Muscle of back (tissue), 11 donors: ENCODE results near the gene CEP164. TPM values are rescaled to one million over a fixed set of nuclear protein-coding genes. Genes with fewer than 3 reads are reported as not detected.
"Not testable (repeated sequence)": the region's sequence is repeated elsewhere in the genome, so short reads cannot be mapped to it uniquely, and the experiment has no call there.

Experiments used
- DNase-seq, 3 donors: peaks; one replicate each; pipeline versions ENCODE4 v3.0.0 to v3.0.0-alpha.2; 2013
- polyA plus RNA-seq, 10 donors: library from polyadenylated mRNA; unstranded; fragments of 120-200 nt; gene quantifications; one replicate each; pipeline ENCODE4 v1.2.1, GENCODE V29; 2013; ENCODE audit not compliant: insufficient read length in 10 of 10

Gene CEP164
- polyA plus RNA-seq, 10 donors, result 9.5 to 18.6 (median 13.3) TPM

DNA sequence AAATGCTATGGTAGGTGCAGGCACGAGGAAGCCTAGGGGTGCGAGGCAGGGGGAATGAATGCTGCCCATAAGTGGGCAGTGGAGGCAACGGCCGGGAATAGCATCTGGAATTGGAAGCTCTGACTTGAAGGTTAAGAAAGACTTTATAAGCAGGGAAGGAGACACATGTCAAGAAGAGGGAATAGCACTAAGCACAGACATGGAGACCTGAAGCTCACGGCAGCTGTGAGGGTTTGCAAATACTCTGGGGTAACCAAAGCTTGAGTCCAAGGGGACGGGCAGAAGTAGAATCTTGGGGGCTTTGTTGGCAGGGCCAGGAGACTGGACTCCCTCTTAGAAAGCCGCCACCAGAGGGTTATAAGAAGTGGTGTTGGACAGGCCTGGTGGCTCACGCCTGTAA lies 112.6 kb downstream of the CEP164 start:
- no peak for DNase-seq

DNA sequence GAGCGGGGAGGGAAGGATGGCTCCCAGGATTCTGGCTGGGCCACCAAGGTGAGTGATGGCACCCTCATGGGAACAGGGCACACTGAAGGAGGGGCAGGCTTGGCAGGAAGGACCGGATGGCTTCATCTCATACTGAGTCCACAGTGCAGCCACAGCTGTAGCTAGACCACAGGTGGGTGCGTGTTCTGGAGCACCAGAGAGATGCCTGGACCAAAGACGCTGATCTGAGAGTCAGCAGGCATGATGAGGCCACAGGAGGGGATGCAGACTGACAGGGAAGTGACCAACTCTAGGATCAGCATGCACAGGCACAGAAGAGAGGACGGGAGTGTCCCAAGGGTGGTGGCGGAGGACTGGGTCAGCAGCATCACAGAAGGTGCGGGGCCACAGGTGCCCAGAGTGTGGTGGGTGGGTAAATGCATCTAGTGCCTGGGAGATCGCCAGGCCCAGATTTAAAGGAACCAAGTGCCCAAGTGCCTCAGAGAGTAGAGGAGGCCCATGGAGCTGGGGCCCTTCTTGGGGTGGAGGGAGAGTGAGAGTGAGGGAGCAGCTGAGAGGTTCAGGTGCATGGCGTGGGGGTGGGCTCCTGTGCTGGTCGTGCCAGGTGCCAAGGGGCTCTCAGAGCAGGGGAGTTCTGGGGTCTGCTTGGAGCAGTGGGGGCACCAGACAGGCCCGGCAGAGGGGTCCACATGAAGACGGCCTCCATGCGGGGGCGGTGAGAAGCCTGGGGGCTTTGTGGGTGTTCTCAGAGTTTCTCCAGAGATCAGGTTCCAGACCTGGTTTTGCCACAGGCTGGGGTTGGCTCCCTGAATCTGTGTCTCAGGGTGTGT lies 113.7 kb downstream of the CEP164 start:
- DNase-seq, result no peak

DNA sequence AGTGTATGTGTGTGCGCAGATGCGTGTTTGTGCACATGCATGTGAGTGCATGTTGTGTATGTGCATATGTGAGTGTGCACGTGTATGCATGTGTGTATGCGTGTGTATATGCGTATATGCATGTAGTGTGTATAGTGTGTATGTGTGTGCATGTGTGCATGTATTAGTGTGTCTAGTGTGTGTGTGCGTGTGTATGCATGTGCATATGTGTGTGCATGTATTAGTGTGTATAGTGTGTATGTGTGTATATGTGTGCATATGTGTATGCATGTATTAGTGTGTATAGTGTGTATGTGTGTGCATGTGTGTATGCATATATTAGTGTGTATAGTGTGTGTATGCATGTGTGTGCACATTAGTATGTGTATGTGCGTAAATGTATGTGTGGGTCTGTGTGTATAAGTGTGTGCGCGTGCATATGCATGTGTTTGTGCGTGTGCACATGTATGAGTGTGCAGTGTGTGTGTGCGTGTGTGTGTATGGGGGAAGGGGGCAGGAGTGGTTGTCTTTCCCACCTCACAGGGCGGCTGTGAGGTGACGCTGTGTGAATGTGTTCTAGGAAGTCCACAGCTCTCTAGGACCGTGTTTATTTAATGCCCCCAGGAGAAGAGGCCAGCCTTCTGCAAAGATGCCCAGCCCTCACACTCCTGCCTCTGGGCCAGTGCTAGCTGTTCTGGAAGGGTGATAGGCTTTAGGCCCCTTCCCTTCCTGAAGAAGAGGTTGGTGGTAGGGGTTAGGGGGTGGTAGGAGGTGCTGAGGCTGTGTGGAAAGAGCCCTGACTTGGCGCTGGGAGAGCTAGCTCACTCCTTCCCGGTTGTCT lies 114.6 kb downstream of the CEP164 start:
- no peak for DNase-seq

DNA sequence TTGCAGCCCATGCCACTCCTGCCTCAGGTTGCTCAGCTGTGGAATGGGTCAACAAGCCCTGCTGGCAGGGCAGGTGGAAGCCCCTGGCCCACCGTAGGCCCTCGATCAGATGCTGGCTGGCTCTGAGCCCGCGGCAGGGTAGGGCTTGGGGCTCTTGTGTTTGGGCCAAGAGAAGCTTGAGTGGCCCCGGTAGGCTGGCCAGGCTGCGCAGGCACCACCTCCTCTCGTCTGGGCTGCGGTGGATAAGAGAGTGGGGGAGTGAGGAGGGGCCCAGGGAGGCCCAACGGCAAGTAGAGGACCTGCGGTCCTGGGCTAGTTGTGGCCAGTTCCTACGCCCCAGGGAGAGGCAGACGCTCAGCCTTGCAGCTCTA lies 115.2 kb downstream of the CEP164 start:
- no peak for DNase-seq

DNA sequence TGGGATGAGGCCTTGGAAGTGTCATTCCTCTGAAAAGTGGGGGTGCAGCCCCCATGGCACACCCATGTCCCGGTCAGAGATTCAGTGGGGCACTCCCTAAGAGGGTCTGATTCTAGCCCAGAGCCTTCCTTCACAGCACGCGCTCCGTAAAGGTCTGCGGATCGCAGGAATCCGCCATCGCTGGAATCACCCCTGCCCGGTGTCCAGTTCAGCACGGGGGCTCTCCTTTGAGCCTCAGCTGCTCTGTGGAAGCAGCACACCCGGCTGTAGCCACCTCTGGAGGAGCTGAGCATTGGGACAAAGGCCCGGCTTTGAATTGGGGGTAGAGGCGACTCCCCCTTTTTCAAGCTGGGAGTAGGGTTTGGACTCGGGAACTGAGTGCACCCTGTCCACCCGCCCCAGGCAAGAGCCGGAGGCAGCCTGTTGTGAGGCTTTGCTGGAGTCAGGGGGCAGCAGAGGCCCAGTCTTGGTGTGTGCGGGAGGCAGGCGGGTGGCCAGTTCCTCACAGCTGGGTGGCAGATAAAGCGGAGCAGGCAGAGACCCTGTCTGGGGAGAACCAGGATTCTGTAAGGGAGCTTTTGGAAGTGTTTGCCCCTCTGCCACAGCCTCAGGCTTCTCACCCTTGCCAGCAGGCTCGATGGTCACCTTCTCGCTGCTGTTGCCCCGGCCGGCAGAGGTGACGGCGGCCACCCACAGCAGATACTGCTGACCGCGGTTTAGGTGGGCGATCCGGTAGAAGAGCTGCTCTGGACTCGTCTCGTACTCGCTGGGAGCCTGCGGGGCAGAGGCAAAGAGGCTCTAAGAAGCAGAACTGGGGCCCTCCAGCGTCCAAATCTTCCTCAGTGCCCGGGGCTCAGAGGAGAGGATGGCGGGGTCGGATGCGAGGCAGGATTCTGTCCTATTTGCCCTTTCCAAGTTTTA lies 115.9 kb downstream of the CEP164 start:
- DNase-seq, result peak; percentile 41 to 83 (median 61)

DNA sequence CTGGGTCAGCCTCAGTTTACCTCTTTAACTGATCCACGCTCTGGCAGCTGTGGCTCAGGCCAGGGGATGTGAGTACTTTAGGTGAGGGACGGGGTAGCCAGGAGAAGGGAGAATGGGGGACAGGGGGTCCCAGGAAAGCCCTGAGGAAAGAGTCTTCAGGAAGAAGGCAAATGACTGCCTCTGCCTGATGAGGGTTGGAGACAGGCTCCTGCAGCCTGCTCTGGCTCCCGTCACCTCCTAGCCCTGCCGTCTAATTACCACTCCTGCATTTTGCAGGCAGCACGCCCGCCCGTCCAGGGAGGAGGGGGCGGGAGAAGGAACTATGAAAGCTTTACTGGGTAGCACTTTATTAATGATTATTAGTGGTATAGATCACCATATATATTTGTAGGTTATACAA lies 116.6 kb downstream of the CEP164 start:
- DNase-seq, result peak in 1 of 3 donors; percentile 12

DNA sequence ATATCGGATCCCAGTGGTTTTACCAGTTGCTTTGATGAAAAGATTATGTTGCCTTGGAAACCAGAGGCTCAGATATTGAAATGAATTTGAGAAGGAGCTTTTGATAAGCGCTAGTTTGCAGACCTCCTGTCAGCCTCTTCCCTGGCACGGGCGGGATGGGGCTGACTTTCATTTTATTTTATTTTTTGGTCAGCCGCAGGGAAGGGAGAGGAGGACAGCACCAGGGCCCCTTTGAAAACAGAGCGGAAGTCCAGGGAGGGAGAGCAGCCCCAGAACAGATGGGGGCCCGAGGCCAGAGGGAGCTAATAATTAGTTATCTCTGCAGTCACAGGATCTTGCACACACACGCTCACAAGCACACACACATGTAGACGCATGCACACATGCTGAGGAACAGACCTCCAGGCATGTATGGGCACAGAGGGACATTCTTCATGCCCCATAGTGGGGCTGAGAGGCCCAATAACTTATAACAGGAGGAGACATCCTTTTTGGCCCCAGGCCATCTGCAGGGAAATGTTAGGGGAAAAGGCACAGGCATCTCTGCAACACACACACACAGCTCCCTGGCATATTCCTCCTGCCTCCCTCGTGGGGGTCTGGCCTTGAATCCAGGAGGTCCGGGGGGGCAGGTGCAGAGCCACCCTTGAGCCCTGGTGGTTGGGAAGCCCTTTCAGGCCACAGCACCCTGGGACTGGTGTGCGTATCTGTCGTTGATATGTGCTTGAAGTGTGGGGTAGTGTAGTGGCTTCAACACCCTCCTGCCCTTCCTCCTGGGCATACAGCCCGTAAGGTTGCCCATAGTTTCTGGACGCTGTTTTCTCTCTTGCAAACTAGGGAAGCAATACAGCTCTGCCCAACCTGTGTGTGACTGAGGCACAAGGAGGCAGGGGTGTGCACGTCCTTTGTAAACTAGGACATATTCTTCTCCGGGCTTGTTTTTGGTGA lies 117.3 kb downstream of the CEP164 start:
- DNase-seq, result peak in 1 of 3 donors; percentile 22

DNA sequence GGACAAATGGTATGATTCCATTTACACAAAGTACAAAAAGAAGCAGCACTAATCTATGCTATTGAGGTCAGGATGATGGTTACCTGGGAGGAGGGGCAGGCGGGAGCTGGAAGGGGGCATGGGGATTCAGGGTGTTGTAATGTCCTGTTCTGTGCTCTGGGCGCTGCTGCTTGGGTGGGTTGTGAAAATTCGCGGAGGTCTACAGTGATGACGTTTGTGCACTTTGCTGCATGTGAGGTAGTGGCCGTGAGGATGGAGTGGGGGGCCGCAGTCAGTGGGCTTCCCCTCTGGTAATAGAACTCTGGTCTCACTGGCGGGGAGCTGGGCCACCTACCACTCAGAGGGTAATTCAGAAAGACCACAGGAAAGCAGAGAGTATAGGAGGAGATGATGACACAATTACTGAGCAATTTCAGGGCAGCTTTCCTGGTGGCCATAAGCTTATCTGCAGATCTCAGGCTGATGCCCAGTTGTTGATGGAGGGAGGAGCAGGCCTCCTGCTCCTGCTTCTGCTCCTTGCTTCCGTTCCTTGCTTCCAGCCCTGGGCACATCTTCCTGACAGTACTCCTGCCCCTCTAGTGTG lies 121.5 kb downstream of the CEP164 start:
- no peak for DNase-seq

DNA sequence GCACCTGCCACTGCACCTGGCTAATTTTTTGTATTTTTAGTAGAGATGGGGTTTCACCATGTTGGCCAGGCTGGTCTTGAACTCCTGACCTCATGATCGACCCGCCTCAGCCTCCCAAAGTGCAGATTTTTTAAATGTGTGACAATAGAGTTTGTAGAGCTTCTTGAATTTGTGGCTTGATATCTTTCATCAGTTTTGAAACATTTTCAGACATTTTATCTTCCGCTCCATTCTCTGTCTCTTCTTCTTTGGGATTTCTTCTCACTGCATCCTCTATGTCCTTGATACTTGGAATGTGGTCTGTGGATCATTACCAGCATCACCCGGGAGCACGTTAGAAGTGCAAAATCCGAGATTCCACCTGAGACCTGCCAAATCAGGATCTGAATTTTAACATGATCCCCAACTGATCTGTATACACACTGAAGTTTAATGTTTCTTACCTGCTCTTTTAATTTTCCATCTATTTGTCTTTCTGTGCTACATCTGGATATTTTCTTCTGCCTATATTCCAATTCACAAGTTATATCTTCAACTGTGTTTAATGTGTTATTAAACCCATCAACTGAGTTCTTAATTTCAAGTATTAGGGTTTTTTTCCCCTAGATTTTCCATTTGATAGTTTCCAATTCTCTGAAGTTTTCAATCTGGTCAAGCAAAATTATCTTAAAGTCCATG lies 126.4 kb downstream of the CEP164 start:
- DNase-seq, result no peak

DNA sequence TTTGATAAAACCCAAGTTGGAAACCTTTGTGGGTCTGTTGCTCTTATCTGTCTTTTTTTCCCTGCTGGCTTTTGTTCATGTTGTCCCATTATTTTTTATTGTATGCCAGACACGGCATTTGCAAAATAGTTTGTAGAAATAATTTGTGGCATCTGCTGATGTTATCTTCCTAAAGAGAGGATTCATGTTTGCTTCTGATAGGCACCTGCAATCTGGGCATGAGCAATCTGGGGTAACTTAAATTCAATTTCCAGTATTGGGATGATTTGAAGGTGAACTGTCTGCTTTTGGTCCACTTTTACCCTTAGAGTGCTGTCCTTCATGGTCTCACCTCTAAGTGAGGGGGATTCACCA lies 126.9 kb downstream of the CEP164 start:
- no peak for DNase-seq

DNA sequence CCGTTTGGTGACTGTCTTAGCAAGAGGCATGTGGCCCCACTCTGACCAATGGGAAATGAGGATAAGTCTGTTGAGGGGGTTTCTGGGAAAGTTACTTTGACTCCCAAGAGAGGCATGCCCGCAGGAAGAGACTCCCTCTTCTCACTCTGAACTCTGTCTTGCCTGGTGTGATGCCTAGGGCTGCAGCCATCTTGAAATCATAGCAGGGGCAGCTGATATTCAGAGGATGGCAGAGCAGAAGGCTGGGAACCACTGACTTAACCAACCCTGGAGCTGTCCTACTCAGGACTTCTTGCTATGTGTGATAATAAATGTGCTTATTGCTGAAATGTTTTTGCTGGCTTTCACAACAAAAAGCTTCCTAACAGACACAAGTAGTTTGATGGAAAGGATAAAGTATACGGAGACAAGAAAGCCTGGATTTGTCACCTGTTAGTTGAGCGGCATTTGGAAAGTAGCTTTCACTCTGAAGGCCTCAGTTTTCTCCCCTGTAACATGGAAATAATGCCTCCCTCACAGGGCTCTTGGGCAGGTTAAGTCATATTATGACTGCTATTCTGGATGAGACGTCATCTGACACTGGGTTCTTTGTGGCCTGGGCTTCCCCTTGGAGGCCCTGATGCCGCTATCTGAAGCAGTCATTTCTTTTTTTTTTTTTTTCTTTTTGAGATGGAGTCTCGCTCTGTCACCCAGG lies 128.5 kb downstream of the CEP164 start:
- DNase-seq, result no peak

DNA sequence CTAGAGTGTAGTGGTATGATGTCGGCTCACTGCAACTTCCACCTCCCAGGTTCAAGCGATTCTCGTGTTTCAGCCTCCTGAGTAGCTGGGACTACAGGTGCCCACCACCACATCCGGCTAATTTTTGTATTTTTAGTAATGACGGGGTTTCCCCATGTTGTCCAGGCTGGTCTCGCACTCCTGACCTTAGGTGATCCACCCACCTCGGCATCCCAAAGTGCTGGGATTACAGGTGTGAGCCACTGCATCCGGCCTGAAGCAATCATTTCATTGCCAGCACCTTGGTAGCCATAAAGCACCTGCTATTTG lies 129.0 kb downstream of the CEP164 start:
- DNase-seq, result not testable (repeated sequence)

DNA sequence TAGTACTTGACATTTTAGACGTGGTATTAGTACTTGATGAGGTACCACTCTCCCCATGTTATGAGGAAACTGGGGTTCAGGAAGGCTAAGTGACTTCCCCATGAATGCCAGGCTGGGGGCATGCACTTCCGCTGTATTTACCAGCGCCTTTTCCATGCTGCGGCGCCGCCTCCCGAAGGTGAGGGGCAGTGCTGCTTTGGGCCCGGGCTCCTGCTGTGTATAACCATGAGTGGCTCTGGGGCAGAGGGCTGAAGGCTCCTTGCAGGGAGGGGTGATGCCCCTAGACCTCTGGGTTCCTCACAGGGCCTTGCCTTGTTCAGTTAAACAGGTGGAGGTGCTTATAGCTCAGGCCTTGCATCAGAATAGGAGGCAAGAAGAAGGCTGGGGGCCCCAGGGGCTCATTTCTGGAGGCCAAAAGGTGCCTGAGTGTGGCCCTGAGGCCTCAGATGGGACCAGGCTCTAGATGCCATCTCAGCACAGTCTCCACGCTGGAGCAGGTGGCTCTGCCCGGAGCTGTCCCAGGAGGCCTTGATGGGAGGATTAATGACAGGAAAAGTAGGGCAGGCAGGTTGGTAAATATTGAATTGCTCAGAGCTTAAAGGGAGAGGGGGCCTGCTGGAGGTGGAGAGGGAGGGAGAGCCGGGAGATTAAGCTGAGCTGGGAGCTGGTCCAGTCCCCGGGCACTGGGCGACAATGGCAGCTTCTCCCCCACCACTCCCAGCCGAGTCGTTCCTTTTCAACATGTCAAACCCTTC lies 129.6 kb downstream of the CEP164 start:
- DNase-seq, result no peak

DNA sequence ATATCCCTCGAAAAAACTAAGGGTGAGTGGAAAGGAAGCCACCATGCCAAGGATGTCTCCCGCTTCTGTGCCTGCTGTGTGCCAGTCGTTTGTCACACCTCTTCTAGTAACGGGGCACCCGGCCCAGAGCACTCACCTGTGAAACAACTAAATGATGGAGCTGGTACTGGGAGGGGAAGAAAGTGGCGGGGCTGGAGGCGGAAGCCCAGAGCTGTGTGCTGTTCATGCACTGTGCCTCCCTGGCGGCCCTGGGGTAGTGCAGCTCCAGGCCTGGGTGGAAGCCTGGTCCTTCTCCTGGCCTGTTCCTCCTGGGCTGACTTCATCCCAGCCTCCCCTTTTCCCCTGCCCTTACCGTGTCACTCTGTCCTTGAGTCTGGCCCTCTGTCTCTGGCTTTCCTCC lies 130.2 kb downstream of the CEP164 start:
- DNase-seq, result no peak

DNA sequence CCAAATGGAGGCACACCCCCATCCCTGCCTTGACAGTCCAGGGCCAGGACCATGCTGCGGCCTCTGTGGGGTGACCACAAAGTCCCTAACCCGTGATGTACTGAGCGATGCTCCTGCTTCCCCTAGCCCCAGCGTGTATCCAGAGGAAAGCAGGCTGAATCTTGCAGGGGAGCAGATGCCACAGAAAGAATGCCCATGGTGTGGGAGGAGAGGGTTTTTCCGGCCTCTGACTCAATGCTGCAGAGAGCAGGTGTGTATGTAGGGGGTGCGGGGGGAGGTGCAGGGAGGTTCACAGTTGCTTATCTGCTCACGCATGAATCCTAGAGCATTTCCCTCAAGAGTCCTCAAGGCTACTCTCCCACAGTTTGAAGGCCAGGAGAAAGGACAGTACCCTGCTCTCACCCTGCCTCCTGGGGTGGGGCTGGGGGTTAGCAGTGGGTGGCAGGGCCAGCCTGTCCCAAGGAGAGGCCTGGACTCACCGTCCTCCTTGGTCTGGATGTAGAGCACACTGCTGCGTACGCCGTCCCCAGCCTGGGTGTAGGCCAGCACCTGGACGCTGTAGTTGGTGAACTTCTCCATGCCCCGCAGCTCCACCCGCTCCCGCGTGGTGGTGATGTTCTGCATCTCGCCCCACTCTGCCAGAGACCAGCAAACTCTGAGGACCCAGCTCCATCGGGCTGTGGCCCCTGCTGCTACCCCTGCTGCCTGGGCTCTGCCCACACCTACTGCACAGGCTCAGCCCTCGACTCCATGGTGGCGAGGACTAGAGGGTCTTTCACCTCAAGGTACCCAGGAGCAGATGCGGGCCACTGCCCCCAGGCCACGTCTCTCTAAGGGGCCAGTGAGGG lies 130.8 kb downstream of the CEP164 start:
- DNase-seq, result no peak

DNA sequence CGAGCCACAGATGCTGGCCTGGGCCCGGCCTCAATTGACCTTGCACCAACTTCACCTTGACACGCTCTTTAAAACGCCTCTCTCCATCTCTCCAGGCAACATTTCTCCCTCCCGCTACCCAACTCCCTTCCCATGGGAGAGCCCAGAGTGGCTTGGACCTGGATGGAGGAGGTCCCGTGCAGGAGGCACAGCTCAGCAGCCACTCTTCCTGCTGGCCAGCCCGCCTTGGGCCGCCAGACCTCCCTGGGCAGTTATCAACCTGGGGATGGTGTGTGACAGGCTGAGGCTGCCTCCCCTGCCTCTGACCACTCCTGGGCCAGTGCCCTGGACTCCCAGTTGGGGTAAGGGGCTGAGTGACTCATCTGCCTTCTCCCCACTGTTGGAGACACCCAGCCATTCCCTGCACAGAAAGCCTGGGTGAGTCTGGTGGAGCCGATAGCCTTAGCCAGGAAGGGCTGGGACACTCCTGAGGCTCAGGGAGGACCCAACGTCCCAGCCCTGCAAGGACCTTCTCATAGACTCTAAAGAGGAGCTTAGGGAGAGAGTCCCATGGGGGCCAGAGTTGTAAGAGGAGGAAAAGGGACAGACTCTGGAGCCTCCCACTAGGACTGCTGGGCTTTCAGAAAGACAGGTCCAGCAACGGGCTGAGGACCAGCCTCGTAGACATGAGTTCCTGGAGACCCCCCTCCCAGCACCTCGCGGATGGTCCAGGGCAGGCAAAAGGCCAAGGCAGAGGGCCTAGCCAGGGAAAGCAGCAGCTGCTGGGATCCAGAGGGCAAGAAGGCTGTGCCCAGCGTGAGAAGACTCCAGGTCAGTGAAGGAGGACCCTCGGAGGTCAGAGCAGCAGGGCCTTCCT lies 131.7 kb downstream of the CEP164 start:
- DNase-seq, result no peak

DNA sequence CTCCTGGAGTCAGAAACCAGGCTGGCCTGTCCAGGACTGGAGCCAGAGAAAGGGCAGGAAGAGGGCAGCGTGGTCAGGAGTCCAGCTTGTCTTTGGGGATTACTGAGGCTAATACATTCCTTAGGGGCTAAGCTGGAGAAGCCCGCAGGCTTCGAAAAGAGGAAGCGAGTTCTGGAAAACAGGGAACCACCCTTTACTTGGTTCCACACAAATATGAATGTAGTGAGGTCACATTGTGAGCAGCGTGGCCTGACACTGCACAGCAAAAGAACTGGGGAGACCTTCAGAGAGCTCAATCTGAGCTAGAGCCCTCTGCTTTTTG lies 132.3 kb downstream of the CEP164 start:
- peak in 1 of 3 donors; percentile 23 for DNase-seq
